Dedifferentiated amniotic fluid mesenchymal stem cell (primary cell): Measurements from ENCODE around the gene TBC1D4.

Experiments used
- DNase-seq: peaks from one replicate; pipeline ENCODE4 v3.0.0-alpha.2; 2016; ENCODE audit errors: extremely low spot score

The TBC1D4 gene

GRCh38 chr13:75482070-75482819, at the start of gene TBC1D4:
TBC1D4 (minus strand) TSS chr13:75482169; CDS start chr13:75481767, 402 bp downstream.
- peak; percentile 83 for DNase-seq

- no peak for DNase-seq
Measured at GRCh38 chr13:75530549-75530961, 48.6 kb upstream of the TBC1D4 start.

- no peak for DNase-seq
Measured at GRCh38 chr13:75521956-75522355, 40.0 kb upstream of the TBC1D4 start.

GRCh38 chr13:75518439-75519088, 36.6 kb upstream of the TBC1D4 start:
- no peak for DNase-seq

GRCh38 chr13:75514080-75514995, 32.4 kb upstream of the TBC1D4 start:
- DNase-seq = no peak

- no peak for DNase-seq
Measured at GRCh38 chr13:75513271-75513670, 31.3 kb upstream of the TBC1D4 start.

GRCh38 chr13:75512253-75512652, 30.3 kb upstream of the TBC1D4 start:
- DNase-seq = no peak

GRCh38 chr13:75511051-75511625, 29.2 kb upstream of the TBC1D4 start:
- no peak for DNase-seq

- no peak for DNase-seq
Measured at GRCh38 chr13:75508002-75508548, 26.1 kb upstream of the TBC1D4 start.

GRCh38 chr13:75507027-75508001, 25.3 kb upstream of the TBC1D4 start:
- DNase-seq = no peak

GRCh38 chr13:75506018-75506417, 24.0 kb upstream of the TBC1D4 start:
- DNase-seq = no peak

- no peak for DNase-seq
Measured at GRCh38 chr13:75505327-75505726, 23.4 kb upstream of the TBC1D4 start.

GRCh38 chr13:75495938-75496337, 14.0 kb upstream of the TBC1D4 start:
- DNase-seq = peak; percentile 71

- no peak for DNase-seq
Measured at GRCh38 chr13:75494491-75494890, 12.5 kb upstream of the TBC1D4 start.

GRCh38 chr13:75493156-75493555, 11.2 kb upstream of the TBC1D4 start:
- no peak for DNase-seq

- no peak for DNase-seq
Measured at GRCh38 chr13:75492389-75492788, 10.4 kb upstream of the TBC1D4 start.

- no peak for DNase-seq
Measured at GRCh38 chr13:75491376-75491775, 9.4 kb upstream of the TBC1D4 start.

GRCh38 chr13:75489502-75490263, 7.7 kb upstream of the TBC1D4 start:
- DNase-seq = peak; percentile 55
